Keratinocyte (primary cell): Measurements from ENCODE around the gene CCNB3.

Experiments
- EZH2 ChIP-seq: IDR thresholded peaks from one replicate; pipeline ENCODE4 v1.6.1; 2012; ENCODE audit warnings: inconsistent platforms, mild to moderate bottlenecking, low read length, moderate library complexity
- TF ChIP-seq, protein P1 (sequence below), 3 experiments: IDR thresholded peaks in 1 of 3; conservative IDR thresholded peaks in 1 of 3; optimal IDR thresholded peaks in 1 of 3; 2 replicates in 2 of 3; 3 replicates in 1 of 3; pipeline versions ENCODE3 to v1.5.1; 2011; ENCODE audit warnings: low read length in 3 of 3, mild to moderate bottlenecking in 3 of 3, moderate library complexity in 2 of 3, control low read depth in 1 of 3, inconsistent platforms in 1 of 3; ENCODE audit not compliant: insufficient read depth in 2 of 3; ENCODE audit errors: extremely low read depth in 1 of 3

DNA sequence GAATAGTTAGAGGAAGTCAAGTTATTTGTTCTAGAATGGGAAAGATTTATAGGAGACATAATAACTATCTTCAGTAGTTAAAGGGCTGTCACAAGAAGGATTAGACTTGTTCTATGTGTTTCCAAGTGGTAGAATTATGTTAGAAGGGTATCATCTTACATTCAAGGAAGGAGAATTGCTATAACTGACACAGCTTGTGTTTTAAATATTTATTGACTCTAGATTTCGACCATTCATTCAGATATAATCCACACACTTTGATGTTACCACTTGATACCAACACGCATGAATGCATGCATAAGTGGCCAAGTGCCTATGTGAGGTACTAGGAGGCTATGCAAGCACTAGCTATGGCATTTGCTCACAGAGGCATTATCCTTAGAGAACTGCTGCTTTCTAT, 122.7 kb downstream of the CCNB3 start:
- TF ChIP-seq, protein P1, sequence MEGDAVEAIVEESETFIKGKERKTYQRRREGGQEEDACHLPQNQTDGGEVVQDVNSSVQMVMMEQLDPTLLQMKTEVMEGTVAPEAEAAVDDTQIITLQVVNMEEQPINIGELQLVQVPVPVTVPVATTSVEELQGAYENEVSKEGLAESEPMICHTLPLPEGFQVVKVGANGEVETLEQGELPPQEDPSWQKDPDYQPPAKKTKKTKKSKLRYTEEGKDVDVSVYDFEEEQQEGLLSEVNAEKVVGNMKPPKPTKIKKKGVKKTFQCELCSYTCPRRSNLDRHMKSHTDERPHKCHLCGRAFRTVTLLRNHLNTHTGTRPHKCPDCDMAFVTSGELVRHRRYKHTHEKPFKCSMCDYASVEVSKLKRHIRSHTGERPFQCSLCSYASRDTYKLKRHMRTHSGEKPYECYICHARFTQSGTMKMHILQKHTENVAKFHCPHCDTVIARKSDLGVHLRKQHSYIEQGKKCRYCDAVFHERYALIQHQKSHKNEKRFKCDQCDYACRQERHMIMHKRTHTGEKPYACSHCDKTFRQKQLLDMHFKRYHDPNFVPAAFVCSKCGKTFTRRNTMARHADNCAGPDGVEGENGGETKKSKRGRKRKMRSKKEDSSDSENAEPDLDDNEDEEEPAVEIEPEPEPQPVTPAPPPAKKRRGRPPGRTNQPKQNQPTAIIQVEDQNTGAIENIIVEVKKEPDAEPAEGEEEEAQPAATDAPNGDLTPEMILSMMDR (optimal IDR thresholded peaks at IDR 0.05 in 1 of 3, IDR thresholded peaks at IDR 0.05 in 1 of 3, conservative IDR thresholded peaks at IDR 0.05 in 1 of 3; ENCODE audit: extremely low read depth in 1 of 3, insufficient read depth in 2 of 3, low read length in 3 of 3), result no peak
- TF ChIP-seq EZH2, result no peak
